ENCODE measurements around the gene PLCB1.

PLCB1 gene

DNA sequence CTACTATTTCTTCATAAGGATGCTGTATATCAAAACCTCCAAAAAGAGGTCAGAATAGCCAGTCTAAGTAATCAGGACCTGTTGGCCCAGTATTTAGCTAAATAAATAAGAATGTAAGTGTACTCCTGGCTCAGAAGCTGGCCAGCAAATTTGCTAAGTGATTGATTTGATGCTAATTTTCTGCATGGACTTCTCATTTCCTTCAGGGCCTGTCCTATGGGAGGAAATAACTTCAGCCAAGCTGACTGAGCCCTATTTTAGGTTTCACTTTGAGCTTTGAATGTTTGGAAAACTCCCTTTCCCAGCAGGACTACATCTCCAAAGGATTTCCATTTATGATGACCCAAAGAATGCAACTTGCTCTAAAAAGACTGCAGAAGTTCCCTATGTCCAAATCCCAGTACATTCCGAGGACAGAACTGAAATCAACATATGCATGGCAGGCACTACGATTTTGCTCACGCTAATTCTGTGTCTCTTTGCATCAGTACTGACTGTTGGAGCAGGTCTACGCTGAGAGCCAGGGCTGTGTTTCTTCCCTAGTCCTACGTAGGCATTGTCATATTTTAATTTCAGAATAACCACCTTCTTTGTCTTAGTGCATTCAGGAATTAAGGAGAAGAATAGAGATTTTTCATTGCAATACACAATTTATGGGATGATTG is 495.4 kb downstream of the PLCB1 start:
- no peak for TF ChIP-seq GATA2 (IDR thresholded peaks at IDR 0.05; ENCODE audit: low read depth, low read length)
- no peak for TF ChIP-seq GATA3 (IDR thresholded peaks at IDR 0.05; ENCODE audit: low read depth, low read length)

DNA sequence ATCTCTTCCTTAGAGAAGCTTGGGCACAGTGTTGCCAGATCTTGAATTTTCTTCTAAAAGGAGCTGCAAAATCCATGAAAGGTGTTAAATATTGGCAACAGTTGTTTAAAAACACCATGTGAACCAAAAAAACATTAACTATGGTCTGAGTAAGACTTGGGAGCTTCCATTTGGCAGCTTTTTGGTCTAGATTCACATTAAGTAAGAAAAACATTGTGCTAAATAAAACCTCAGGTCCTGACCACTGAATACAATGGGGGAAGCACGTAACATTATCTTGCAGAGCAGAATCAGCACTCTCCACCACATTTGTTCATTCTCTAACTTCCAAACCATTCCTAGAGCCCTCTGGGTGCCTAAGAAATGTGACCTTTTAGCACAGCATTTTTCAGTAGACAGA is 499.2 kb downstream of the PLCB1 start:
- TF ChIP-seq GATA3 (IDR thresholded peaks at IDR 0.05; ENCODE audit: low read depth, low read length): no peak
- TF ChIP-seq GATA2 (IDR thresholded peaks at IDR 0.05; ENCODE audit: low read depth, low read length): no peak

DNA sequence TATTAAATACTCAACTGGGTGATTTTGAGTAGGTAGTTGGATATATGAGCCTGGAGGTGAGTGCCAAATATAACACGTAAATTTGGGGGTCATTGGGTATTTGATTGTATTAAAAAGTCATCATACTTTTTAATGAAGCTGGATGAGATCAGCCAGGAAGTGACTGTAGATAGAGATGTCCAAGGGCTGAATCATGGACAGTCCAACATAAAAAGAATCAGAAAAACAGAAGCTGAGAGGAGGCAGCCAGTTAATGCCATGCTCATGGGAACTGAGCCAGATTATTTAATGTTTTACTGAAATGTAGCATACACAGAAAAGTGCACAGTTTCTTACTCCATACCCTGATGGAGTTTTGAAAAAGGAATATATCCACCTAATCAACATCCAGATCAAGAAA is 501.3 kb downstream of the PLCB1 start:
- TF ChIP-seq GATA3 (IDR thresholded peaks at IDR 0.05; ENCODE audit: low read depth, low read length): no peak
- no peak for TF ChIP-seq GATA2 (IDR thresholded peaks at IDR 0.05; ENCODE audit: low read depth, low read length)

DNA sequence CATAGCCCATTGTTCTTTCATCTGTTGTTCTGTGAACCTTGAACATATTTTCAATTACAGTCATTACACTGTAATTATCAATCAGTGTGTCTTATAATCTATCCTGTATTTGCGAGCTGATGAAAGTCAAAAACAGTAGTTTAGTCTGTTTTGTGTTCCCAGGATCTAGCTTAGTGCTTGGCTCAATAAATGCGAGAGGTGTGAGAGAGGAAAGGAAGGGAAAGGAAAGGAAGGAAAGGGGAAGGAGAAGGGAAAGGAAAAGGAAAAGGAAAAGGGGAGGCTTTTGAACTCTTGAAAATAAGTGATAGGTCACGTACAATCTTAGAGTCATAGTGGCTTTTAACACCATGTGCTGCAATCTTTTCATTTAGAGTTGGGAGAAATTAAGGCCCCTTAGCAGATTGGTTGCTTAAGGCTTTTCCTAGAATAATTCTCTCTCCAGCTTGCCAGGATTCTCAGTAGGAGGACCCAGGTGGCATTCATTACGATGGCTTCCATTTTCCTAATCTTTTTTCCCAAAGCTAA is 503.0 kb downstream of the PLCB1 start:
- no peak for TF ChIP-seq GATA2 (IDR thresholded peaks at IDR 0.05; ENCODE audit: low read depth, low read length)
- TF ChIP-seq GATA3 (IDR thresholded peaks at IDR 0.05; ENCODE audit: low read depth, low read length): no peak

DNA sequence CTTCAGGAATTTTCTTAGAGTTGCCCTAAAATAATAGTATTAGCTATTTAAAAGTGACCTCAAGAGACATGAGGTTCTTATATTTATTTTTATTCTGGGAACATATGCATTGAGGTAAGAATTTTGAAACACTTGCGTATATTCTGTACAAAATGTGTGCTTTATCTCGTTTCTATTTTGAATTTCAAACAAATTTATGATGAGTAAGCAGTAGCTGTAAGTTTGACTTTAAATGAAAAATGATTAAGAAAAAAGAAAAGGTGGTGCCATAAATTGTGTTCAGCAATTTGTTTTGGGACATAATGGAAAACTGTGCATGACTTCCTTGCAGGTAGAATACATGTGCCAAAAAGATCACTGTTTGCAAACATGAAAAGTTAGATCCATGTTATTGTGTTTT is 503.8 kb downstream of the PLCB1 start:
- no peak for TF ChIP-seq GATA3 (IDR thresholded peaks at IDR 0.05; ENCODE audit: low read depth, low read length)
- no peak for TF ChIP-seq GATA2 (IDR thresholded peaks at IDR 0.05; ENCODE audit: low read depth, low read length)

DNA sequence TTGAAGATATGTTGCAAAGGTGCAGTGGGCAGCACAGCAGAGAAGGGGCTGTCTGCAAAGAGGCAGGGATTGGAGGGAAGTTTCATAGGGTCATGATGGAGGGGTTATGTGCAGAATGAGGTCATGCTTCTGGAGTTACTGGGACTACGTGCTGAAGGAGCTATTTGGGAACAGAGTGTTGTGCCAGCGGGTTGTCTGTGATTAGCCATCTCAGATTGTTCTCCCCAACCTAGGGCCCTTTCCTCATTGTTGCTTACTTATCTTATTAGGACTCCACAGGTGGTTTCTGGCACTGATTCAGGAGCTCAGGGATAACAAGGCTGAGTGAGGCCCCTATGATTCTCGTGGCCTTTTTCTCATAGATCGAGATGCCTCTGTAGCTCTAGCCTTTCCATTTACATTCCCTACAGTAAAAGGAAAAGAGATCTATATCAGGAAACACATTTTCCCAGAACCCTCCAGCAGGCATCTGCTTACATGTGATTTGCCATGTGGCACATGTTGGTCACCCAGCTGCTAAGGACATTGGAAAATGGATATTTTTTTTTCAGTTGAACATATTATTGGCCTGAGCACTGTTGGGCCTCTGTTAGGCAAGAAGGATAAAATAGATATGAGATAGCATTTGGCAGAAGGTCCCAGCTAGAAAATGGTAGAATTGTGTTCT is 507.2 kb downstream of the PLCB1 start:
- TF ChIP-seq GATA3 (IDR thresholded peaks at IDR 0.05; ENCODE audit: low read depth, low read length) (no peak), GATA2 (IDR thresholded peaks at IDR 0.05; ENCODE audit: low read depth, low read length) (peak; percentile 53)

DNA sequence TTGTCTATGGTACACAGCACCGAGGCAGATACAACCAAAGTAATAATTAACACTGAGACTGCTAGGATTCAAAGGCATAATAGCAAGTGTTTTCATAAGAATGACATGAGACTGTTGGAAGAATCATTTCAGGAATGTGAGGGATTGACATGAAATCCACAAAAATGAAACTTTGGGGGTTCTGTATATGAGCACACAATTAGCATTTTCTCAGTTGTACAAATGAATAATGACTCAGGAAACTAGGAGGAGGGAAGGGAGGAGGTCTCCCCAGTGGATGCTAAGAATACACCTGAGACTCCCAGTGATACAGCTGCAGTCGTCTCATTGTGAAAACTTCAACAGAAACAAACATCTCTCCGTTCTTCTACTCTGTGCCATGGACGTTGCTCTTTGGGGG is 508.4 kb downstream of the PLCB1 start:
- TF ChIP-seq GATA2 (IDR thresholded peaks at IDR 0.05; ENCODE audit: low read depth, low read length) (no peak), GATA3 (IDR thresholded peaks at IDR 0.05; ENCODE audit: low read depth, low read length) (no peak)

DNA sequence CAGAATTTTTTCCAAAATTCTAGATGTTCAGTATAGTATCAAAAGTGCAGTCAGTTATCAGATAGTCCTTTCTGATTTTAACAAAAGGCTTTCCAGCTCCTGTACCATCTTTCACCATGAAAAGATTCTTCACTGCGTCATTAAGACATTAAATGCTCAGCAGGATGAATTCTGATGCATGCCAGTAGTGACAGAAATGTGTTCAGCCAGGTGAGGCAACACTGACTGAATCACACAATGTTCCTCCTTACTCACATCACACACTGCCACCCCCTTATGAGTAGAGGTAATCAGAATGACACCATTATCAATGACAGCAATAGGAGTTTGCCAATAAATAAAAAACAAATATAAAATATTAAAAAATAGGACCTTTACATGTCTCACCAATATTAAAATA is 510.2 kb downstream of the PLCB1 start:
- TF ChIP-seq GATA3 (IDR thresholded peaks at IDR 0.05; ENCODE audit: low read depth, low read length) (no peak), GATA2 (IDR thresholded peaks at IDR 0.05; ENCODE audit: low read depth, low read length) (no peak)

DNA sequence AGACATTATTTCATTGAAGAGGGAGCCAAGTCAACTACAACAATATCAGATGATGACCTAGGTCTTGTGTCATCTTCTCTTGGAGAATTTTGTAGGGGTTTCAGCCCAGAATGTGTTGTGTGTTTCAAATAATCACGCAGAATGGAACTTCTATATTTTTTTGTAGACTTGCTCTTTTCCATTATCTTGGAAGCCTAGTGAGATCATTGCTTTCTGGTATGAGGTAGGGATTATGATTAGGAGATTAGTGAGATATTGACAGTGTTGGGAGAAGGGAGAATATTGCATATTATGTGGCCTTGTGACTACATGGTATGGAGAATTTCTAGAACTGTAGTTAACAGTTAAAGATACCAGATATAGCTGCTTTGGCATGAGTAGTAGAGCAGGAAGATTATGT is 513.3 kb downstream of the PLCB1 start:
- no peak for TF ChIP-seq GATA3 (IDR thresholded peaks at IDR 0.05; ENCODE audit: low read depth, low read length)
- no peak for TF ChIP-seq GATA2 (IDR thresholded peaks at IDR 0.05; ENCODE audit: low read depth, low read length)

DNA sequence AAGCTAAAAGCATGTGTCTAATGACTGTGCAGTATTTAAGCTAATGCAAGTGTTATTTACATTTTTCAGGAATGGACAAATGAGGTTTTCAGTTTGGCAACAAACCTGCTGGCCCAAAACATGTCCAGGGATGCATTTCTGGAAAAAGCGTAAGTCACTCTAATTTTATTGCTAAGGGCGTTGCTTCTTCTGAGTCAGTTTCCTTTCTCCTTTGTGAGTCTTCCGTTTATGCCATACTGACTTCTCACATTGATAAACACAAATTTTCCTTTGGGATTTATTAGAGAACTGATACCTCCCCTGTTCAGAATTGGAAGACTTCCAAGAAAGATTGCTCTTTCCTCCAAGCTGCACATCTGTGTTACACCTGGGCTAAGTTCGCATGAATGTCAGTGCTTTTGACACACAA is 514.0 kb downstream of the PLCB1 start:
- TF ChIP-seq GATA3 (IDR thresholded peaks at IDR 0.05; ENCODE audit: low read depth, low read length): no peak
- no peak for TF ChIP-seq GATA2 (IDR thresholded peaks at IDR 0.05; ENCODE audit: low read depth, low read length)

DNA sequence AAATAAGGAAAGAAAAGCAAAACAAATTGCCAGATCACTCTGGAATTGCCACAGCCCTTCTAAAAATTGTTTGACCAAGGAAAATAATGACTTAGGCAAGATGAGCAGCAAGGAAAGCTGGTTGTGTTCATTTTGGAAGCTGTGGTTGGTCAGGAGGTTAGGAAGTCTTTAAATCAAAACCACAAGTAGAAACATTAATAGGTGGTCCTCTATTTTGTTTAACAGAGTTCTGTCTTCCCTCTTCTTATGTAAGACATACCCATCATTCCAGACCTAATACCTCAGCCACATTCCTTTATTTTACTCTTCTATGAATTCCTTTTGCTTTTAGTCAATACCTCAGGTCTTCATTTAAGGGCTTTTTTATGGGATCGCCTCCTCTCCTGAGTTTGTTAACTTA is 514.6 kb downstream of the PLCB1 start:
- TF ChIP-seq GATA2 (IDR thresholded peaks at IDR 0.05; ENCODE audit: low read depth, low read length): no peak
- no peak for TF ChIP-seq GATA3 (IDR thresholded peaks at IDR 0.05; ENCODE audit: low read depth, low read length)

DNA sequence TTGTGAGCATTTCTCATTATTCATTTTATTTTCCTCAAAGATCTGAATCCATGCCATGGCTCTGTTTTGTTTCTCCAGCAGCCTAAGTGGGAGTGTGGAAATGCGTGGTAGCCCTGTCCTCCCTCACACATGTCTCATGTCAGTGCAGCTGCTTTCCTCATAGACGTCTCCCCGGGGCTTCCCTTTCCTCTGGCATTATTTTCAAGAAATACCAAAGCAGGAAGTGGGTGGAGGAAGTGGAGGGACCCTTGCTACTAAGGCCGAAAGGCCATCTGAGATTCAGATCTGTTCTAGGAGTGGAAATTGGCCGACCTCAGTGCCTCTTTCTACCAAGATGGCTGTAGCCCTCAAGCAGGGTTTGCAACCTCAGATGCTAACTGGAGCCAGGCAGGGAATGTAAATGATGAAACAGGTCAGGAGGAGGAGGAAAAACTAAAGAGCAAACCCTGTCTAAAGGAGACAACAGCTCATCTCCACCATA is 515.9 kb downstream of the PLCB1 start:
- TF ChIP-seq GATA2 (IDR thresholded peaks at IDR 0.05; ENCODE audit: low read depth, low read length) (no peak), GATA3 (IDR thresholded peaks at IDR 0.05; ENCODE audit: low read depth, low read length) (no peak)

DNA sequence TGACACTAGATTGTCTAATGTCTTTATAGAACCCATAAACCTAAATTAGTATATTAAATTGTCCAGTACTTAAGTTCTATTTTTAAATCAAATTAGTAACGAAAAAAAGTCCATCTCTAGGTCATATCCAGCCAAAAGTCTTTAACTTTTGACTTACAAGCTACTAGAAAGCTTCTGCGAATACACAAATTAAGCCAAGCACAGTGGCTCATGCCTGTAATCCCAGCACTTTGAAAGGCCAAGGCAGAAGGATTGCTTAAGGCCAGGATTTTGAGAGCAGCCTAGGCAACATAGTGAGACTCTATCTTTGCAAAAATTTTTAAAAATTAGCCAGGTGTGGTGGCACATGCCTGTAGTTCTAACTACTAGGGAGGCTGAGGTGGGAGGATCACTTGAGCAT is 516.4 kb downstream of the PLCB1 start:
- no peak for TF ChIP-seq GATA3 (IDR thresholded peaks at IDR 0.05; ENCODE audit: low read depth, low read length)

DNA sequence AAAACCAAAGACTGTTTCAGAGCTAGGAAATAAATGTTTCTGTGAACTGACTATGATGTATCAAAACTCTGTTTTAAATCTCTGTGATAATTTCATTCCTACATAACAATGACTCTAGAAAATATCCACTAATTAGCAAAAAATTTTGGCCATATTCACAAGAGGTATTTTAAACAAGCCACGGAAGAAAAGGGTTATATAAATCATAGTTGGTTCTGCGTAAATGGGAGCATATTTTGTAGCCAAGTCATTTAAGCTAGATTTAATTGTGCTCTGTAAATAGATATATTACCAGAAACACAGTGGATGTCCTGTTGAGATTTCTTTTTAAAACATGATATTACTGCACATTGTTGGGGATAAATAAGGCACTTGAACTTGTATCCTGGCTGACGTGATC is 520.3 kb downstream of the PLCB1 start:
- TF ChIP-seq GATA3 (IDR thresholded peaks at IDR 0.05; ENCODE audit: low read depth, low read length) (no peak), GATA2 (IDR thresholded peaks at IDR 0.05; ENCODE audit: low read depth, low read length) (no peak)

DNA sequence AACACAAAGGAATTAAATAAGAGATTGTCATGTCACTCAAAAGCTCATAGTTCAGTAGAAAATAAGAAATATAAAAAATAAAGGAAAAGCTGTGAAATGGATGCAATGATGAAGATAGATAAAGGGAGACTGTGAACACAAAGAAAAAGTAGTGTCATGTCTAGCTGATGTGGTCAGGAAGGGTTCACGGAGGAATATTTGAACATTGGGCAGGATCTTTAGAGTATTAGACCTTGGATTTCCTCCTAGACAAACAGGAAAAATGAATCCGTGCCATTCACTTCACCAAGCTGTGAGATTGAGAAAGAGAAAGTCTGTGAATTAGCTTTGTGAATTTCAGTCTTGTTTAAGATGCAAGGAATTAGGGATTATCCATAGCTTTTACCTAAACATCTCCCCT is 522.4 kb downstream of the PLCB1 start:
- no peak for TF ChIP-seq GATA2 (IDR thresholded peaks at IDR 0.05; ENCODE audit: low read depth, low read length)
- no peak for TF ChIP-seq GATA3 (IDR thresholded peaks at IDR 0.05; ENCODE audit: low read depth, low read length)
